Measurements from ENCODE around the gene CACNA2D2.

The CACNA2D2 gene

DNA sequence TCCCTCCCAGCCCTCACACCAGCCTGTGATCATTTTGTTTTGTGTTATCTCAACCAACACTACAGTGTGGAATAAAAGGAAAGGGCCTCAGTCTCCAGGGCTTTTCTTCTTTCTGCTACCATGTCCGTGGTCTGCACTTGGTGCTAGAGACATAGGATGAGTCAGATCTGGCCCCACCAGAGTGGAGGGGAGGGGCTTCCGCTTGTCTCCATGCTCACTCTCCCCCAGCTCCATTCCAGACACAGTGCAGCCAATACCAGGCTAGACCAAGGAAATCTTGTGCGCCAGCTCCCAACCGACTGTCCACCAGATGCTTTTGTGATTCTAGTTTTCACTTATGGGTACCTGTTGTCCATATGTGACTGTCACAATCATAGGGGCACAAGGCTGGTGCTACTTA is 92.2 kb downstream of the CACNA2D2 start:
- Mint-ChIP-seq H3K4me3 (no peak overlapping the region), H3K4me1 (ENCODE audit: low read depth) (no peaks in the 10 kb centered on the region), H3K9me3 (no peaks in the 10 kb centered on the region), H3K36me3 (ENCODE audit: low read depth) (no peaks in the 10 kb centered on the region), H3K27me3 (ENCODE audit: low read depth) (no peaks in the 10 kb centered on the region), H3K27ac (no peak overlapping the region)
- no peak for DNase-seq (ENCODE audit: low spot score)

DNA sequence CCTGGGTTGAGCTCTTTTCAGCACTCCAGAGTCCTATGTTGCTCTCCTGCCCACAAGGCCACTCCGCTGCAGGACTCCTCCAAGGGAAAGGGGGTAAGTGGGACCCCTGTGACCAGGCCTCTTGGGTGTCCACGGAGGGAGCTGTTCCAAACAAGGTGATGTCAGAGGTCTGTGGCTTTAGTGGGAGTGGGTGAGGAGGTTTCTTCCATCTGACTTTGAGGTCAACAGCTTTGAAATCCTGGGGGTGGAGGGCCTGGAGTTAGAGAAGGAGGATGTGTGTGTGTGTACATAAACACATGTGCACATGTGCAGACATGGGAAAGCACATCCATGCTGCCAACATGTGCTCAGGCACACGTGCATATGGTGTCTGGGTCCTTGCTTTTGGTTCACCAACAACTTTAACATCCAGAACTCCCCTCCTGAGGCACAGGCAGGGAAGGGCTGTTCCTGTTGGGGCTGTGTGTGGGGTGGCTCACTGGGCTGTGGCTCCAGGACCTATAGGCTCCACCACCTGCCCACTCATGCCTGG is 92.8 kb downstream of the CACNA2D2 start:
- no peaks in the 10 kb centered on the region for H3K9me3 Mint-ChIP-seq
- H3K27ac Mint-ChIP-seq = no peak overlapping the region
- H3K27me3 Mint-ChIP-seq (ENCODE audit: low read depth) = no peaks in the 10 kb centered on the region
- H3K4me3 Mint-ChIP-seq = no peak overlapping the region
- no peaks in the 10 kb centered on the region for H3K4me1 Mint-ChIP-seq (ENCODE audit: low read depth)
- no peaks in the 10 kb centered on the region for H3K36me3 Mint-ChIP-seq (ENCODE audit: low read depth)
- no peak for DNase-seq (ENCODE audit: low spot score)

GRCh38 chr3:50410185-50410584 is 93.2 kb downstream of the CACNA2D2 start:
- no peak overlapping the region for H3K4me3 Mint-ChIP-seq
- H3K27ac Mint-ChIP-seq = no peak overlapping the region
- no peaks in the 10 kb centered on the region for H3K9me3 Mint-ChIP-seq
- DNase-seq (ENCODE audit: low spot score) = no peak
- no peaks in the 10 kb centered on the region for H3K27me3 Mint-ChIP-seq (ENCODE audit: low read depth)
- no peaks in the 10 kb centered on the region for H3K36me3 Mint-ChIP-seq (ENCODE audit: low read depth)
- no peaks in the 10 kb centered on the region for H3K4me1 Mint-ChIP-seq (ENCODE audit: low read depth)

- H3K27ac Mint-ChIP-seq = no peak overlapping the region
- no peak overlapping the region for H3K4me3 Mint-ChIP-seq
- H3K9me3 Mint-ChIP-seq = no peaks in the 10 kb centered on the region
- no peaks in the 10 kb centered on the region for H3K36me3 Mint-ChIP-seq (ENCODE audit: low read depth)
- DNase-seq (ENCODE audit: low spot score) = no peak
- H3K27me3 Mint-ChIP-seq (ENCODE audit: low read depth) = no peaks in the 10 kb centered on the region
- no peaks in the 10 kb centered on the region for H3K4me1 Mint-ChIP-seq (ENCODE audit: low read depth)
These were observed 94.9 kb downstream of the CACNA2D2 start for GRCh38 chr3:50408443-50408944.

DNA sequence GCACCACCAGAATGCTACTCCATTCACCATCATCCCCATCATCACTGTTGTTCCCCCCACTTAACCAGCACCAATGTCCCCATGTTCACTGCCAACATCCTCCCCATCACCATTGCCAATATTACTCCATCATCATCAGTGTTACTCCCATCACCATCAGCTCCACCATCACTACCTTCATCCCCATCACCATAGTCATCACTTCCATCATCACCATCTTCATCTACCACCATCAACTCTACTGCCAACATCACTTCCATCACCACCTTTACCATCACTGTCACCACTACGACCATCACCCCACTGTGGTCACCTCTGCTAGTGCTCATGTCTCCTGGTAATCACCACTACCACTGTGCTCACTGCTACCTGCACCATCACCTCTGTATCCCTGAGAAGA is 96.9 kb downstream of the CACNA2D2 start:
- Mint-ChIP-seq H3K36me3 (ENCODE audit: low read depth) (no peaks in the 10 kb centered on the region), H3K4me3 (no peak overlapping the region), H3K4me1 (ENCODE audit: low read depth) (no peaks in the 10 kb centered on the region), H3K27ac (no peak overlapping the region), H3K9me3 (no peaks in the 10 kb centered on the region), H3K27me3 (ENCODE audit: low read depth) (no peaks in the 10 kb centered on the region)
- no peak for DNase-seq (ENCODE audit: low spot score)

DNA sequence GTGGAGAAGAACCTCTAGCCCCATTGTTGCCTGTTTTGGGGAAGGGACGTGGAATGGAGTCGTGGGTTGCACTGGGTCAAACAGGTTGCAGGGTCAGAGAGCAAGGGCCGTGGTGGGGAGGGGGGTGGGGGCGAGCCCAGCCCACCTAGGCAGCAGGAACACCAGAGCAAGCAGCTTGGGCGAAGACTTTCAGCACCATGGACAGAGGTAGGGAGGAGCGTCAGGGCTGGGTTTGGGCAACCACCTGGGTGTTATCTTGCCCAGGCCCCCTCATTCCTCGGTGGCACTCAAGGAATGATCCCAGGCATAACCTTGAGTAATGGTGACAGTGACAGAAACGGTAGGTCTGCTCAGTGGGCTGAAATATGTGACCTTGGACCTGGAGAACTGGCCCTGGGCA is 98.2 kb downstream of the CACNA2D2 start:
- H3K36me3 Mint-ChIP-seq (ENCODE audit: low read depth) = no peaks in the 10 kb centered on the region
- H3K27ac Mint-ChIP-seq = no peak overlapping the region
- H3K4me1 Mint-ChIP-seq (ENCODE audit: low read depth) = no peaks in the 10 kb centered on the region
- no peaks in the 10 kb centered on the region for H3K9me3 Mint-ChIP-seq
- no peaks in the 10 kb centered on the region for H3K27me3 Mint-ChIP-seq (ENCODE audit: low read depth)
- peak; percentile 10 for DNase-seq (ENCODE audit: low spot score)
- no peak overlapping the region for H3K4me3 Mint-ChIP-seq

- H3K4me1 Mint-ChIP-seq (ENCODE audit: low read depth) = no peaks in the 10 kb centered on the region
- DNase-seq (ENCODE audit: low spot score) = no peak
- H3K4me3 Mint-ChIP-seq = no peak overlapping the region
- no peaks in the 10 kb centered on the region for H3K27me3 Mint-ChIP-seq (ENCODE audit: low read depth)
- no peak overlapping the region for H3K27ac Mint-ChIP-seq
- no peaks in the 10 kb centered on the region for H3K9me3 Mint-ChIP-seq
- no peaks in the 10 kb centered on the region for H3K36me3 Mint-ChIP-seq (ENCODE audit: low read depth)
These were observed 101.3 kb downstream of the CACNA2D2 start for GRCh38 chr3:50401978-50402595.

DNA sequence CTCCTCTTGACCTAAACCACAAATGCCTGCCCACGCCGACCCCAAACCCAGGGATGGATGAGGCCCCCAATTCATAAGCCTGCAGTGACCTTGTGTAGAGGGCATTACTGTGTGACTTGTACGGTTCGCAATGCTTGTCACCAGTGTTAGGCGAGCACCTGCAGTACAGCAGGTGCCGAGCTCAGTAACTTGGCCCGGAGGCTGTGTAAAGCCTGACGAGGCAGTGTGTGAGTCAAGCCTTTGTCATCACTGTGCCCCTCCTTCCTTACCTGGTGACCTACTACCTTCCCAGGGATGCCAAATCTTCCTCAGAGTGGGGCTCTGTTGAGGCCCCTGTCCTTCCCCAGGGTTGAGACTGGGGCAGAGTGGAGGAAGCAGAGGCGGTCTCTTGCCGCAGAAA is 106.9 kb downstream of the CACNA2D2 start:
- Mint-ChIP-seq H3K27ac (no peak overlapping the region), H3K27me3 (ENCODE audit: low read depth) (no peaks in the 10 kb centered on the region), H3K4me1 (ENCODE audit: low read depth) (peaks cover 4% of the 10 kb centered on the region), H3K36me3 (ENCODE audit: low read depth) (no peaks in the 10 kb centered on the region), H3K9me3 (no peaks in the 10 kb centered on the region), H3K4me3 (no peak overlapping the region)
- DNase-seq (ENCODE audit: low spot score) = no peak

DNA sequence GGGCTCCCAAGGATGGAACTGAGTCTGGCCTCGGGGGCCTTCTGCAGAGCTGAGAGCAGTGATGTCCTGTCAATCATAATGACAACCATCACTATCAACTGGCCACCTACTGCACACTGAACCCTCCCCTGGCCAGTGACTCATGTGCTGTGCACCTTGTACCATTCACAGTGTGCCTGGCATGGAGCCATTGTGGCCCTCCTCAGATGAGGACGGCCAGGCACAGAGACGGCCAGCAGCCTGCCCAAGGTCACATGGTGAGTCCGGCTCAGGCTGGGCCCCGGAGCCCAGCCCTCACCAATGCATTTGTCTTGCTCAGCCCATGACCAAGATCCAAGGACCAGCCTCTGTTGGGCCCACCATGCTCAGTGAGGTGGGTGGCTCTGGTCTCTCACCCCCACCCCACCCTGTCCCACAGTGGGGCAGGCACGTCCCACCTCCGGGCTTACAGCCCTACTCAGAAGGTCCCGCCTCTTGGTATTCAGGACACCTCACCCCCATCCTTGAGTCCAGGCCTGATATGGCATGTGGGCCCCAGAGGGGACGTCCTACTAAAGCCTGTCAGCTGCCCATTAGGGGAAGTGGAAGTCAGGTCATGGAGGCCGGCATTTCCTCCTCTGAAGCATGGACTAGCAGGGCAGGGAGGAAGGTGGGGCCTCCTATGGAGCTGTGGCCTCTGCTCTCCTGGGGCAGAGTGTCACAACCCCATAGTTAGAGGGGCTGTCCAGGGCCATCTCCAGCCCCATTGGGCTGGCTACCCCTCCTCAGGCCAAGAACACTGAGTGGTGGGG is 108.2 kb downstream of the CACNA2D2 start:
- Mint-ChIP-seq H3K9me3 (no peaks in the 10 kb centered on the region), H3K27ac (no peak overlapping the region), H3K4me1 (ENCODE audit: low read depth) (peaks cover 4% of the 10 kb centered on the region), H3K27me3 (ENCODE audit: low read depth) (no peaks in the 10 kb centered on the region), H3K4me3 (no peak overlapping the region), H3K36me3 (ENCODE audit: low read depth) (no peaks in the 10 kb centered on the region)
- no peak for DNase-seq (ENCODE audit: low spot score)

GRCh38 chr3:50393061-50393460 is 110.4 kb downstream of the CACNA2D2 start:
- H3K27me3 Mint-ChIP-seq (ENCODE audit: low read depth) = no peaks in the 10 kb centered on the region
- no peaks in the 10 kb centered on the region for H3K36me3 Mint-ChIP-seq (ENCODE audit: low read depth)
- H3K4me3 Mint-ChIP-seq = no peak overlapping the region
- H3K9me3 Mint-ChIP-seq = no peaks in the 10 kb centered on the region
- no peak for DNase-seq (ENCODE audit: low spot score)
- H3K4me1 Mint-ChIP-seq (ENCODE audit: low read depth) = peaks cover 4% of the 10 kb centered on the region
- H3K27ac Mint-ChIP-seq = no peak overlapping the region

DNA sequence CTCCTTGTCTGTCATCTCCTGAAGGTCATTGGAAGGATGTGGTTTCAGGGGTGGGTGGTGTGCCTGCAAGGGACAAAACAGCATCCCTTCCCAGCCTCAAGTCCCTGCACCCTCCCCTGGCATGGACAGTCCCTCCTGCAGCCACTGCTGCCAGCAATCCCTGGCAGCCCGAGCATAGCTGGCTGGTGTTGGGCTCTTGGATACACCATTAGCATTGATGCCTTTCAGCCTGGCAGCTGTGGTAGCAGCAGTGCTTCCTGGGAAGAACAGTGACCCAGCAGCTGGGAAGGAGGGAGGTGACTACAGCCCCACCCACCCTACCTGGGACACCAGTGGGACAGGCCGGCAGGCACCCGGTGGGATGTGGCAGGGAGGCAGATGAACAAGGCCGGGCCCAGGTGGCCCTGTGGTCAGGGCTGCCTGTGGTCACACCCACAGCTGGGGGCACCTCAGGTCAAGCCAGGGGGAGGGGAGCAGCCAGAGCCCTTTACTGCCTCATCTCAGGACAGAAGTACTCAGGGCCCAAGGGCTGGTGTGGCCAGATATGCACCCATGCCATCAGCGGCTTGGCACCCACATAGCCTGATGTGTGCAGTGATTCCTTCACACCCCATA is 111.2 kb downstream of the CACNA2D2 start:
- no peak overlapping the region for H3K27ac Mint-ChIP-seq
- no peaks in the 10 kb centered on the region for H3K36me3 Mint-ChIP-seq (ENCODE audit: low read depth)
- H3K27me3 Mint-ChIP-seq (ENCODE audit: low read depth) = no peaks in the 10 kb centered on the region
- H3K4me3 Mint-ChIP-seq = no peak overlapping the region
- H3K9me3 Mint-ChIP-seq = no peaks in the 10 kb centered on the region
- no peak for DNase-seq (ENCODE audit: low spot score)
- H3K4me1 Mint-ChIP-seq (ENCODE audit: low read depth) = peaks cover 4% of the 10 kb centered on the region

DNA sequence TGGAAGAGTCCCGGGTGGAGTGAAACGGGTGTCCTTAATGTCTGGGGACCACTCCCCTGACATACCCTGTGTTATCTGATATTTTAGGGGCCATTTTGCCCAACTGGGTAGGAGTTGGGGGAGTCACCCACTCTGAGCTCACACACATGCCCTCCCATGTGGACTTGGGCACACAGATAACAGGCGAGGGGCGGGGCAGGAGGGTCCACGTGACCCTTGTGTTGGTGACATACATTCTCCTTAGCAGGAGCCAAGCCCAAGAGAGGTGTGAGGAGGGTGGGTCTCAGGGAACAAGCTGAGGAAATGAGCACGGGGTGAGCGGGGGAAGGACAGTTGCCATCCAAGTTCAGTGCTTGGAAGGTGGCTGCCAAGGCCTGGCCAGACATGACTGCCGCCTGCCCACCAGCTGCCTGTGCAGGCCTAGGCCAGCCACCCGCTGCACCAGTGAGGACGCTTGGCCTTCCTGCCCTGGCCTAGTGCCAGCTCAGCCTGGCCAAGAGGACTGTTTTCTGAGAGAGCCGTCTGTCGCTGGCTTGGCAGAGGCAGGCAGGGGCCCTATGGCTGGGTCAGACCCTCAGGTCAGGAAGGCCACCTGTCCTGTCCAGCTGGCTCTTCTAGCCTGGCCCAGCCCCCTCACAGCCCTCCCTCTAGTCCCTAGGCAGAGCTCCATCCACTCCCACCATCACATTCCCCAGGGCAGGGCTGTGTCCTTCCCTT is 112.8 kb downstream of the CACNA2D2 start:
- peaks cover 4% of the 10 kb centered on the region for H3K4me1 Mint-ChIP-seq (ENCODE audit: low read depth)
- H3K27ac Mint-ChIP-seq = no peak overlapping the region

GRCh38 chr3:50389414-50389767 is 114.0 kb downstream of the CACNA2D2 start:
- Mint-ChIP-seq H3K36me3 (ENCODE audit: low read depth) (no peaks in the 10 kb centered on the region), H3K27ac (no peak overlapping the region), H3K4me3 (no peak overlapping the region), H3K9me3 (no peaks in the 10 kb centered on the region), H3K27me3 (ENCODE audit: low read depth) (no peaks in the 10 kb centered on the region), H3K4me1 (ENCODE audit: low read depth) (peaks cover 4% of the 10 kb centered on the region)
- DNase-seq (ENCODE audit: low spot score) = no peak

More for the DNA sequence above, 112.8 kb downstream of the CACNA2D2 start:
- no peak overlapping the region for H3K4me3 Mint-ChIP-seq
- no peaks in the 10 kb centered on the region for H3K27me3 Mint-ChIP-seq (ENCODE audit: low read depth)
- H3K9me3 Mint-ChIP-seq = no peaks in the 10 kb centered on the region
- no peaks in the 10 kb centered on the region for H3K36me3 Mint-ChIP-seq (ENCODE audit: low read depth)
- DNase-seq (ENCODE audit: low spot score) = no peak
